GM12878 (cell line): ENCODE data around the gene MAFB. TPM values are rescaled to one million over a fixed set of nuclear protein-coding genes. Genes with fewer than 3 reads are reported as not detected.

ENCODE experiments used
- ATAC-seq: fragments of 200-7000 bp; cut with Tn5 transposase; 3 replicates; pipeline ENCODE4 v1.9.1; 2020; ENCODE audit warnings: mild to moderate bottlenecking, moderate library complexity
- BruUV-seq: library from RNA; stranded (reverse); fragments of 400-500 nt; replicated peaks from 2 replicates; lab custom pipeline; 2021; lab: Mats Ljungman, UMichigan
- CTCF ChIA-PET: fragments of 300-600 bp; sonication (Branson Sonifier 250); formaldehyde crosslinking; extraction: SDS; loops from one replicate; lab custom pipeline; 2021; ENCODE audit warnings: inconsistent platforms; lab: Yijun Ruan, JAX
- POLR2A ChIA-PET: fragments of 350-600 bp; formaldehyde crosslinking; extraction: SDS; loops from one replicate; lab custom pipeline; 2021; ENCODE audit warnings: inconsistent platforms; lab: Charles Lee
- RAD21 ChIA-PET: fragments of 300-600 bp; sonication (Branson Sonifier 250); formaldehyde crosslinking; loops from one replicate; lab custom pipeline; 2023; ENCODE audit warnings: antibody characterized with exemption; ENCODE audit not compliant: unreplicated experiment; lab: Charles Lee
- SMC1A ChIA-PET: fragments of 300-600 bp; sonication (Branson Sonifier 250); formaldehyde crosslinking; loops from one replicate; lab custom pipeline; 2023; ENCODE audit not compliant: unreplicated experiment, uncharacterized antibody; lab: Charles Lee
- DNase-seq: peaks from one replicate; pipeline ENCODE4 v3.0.0-alpha.2; 2011; ENCODE audit warnings: low read depth, low spot score
- FAIRE-seq: peaks from 3 replicates; lab custom pipeline; 2011; peaks lifted over from hg19 to GRCh38; lab: Jason Lieb, UNC
- H2AFZ ChIP-seq: 2 replicates; pipeline ENCODE4 v1.6.0; 2011; ENCODE audit warnings: low read depth, low read length, control low read depth; ENCODE audit not compliant: control insufficient read depth
- H3K27ac ChIP-seq: 2 replicates; pipeline ENCODE4 v1.5.1; 2011; ENCODE audit warnings: control low read depth; ENCODE audit not compliant: control insufficient read depth, insufficient read depth
- H3K27me3 ChIP-seq, 2 experiments: replicated peaks in 1 of 2; 2 replicates each; pipeline versions ENCODE4 v1.6.0 to v1.6.1; 2011; ENCODE audit warnings: low read length in 1 of 2; ENCODE audit not compliant: control insufficient read depth in 2 of 2, insufficient read depth in 2 of 2
- H3K36me3 ChIP-seq, 2 experiments: 2 replicates each; pipeline ENCODE4 v1.5.1; 2011; ENCODE audit warnings: low read length in 1 of 2; ENCODE audit not compliant: control insufficient read depth in 2 of 2, insufficient read depth in 2 of 2
- H3K4me1 ChIP-seq: 2 replicates; pipeline ENCODE4 v1.6.1; 2011; ENCODE audit warnings: mild to moderate bottlenecking, low read length, moderate library complexity, mixed read lengths; ENCODE audit not compliant: control insufficient read depth, insufficient read depth
- H3K4me2 ChIP-seq: 2 replicates; pipeline ENCODE4 v1.6.0; 2011; ENCODE audit warnings: control low read depth; ENCODE audit not compliant: control insufficient read depth, insufficient read depth
- H3K4me3 ChIP-seq: fragments of 200-600 bp; sonication (generic); 2 replicates; pipeline ENCODE4 v1.5.1; 2016
- H3K79me2 ChIP-seq: 2 replicates; pipeline ENCODE4 v1.6.0; 2011; ENCODE audit warnings: low read length; ENCODE audit not compliant: control insufficient read depth, insufficient read depth
- H3K9ac ChIP-seq: 2 replicates; pipeline ENCODE4 v1.8.0; 2011; ENCODE audit warnings: low read length, control low read depth, mixed read lengths; ENCODE audit not compliant: control insufficient read depth, insufficient read depth
- H3K9me3 ChIP-seq: replicated peaks from 3 replicates; pipeline ENCODE4 v1.5.1; 2011; ENCODE audit warnings: mild to moderate bottlenecking, low read length; ENCODE audit not compliant: control insufficient read depth, insufficient read depth
- H4K20me1 ChIP-seq: 2 replicates; pipeline ENCODE4 v1.6.0; 2011; ENCODE audit not compliant: control insufficient read depth, insufficient read depth
- ATF7 ChIP-seq: fragments of 450-650 bp; IDR thresholded peaks from 2 replicates; pipeline ENCODE4 v1.6.1; 2016; ENCODE audit warnings: low read depth, mild to moderate bottlenecking
- CTCF ChIP-seq, 3 experiments: IDR thresholded peaks in 2 of 3; conservative IDR thresholded peaks in 1 of 3; 2 replicates each; pipeline ENCODE4 v1.5.1; 2011; ENCODE audit warnings: low read depth in 3 of 3, low read length in 3 of 3, mild to moderate bottlenecking in 3 of 3, control low read depth in 2 of 3, moderate library complexity in 2 of 3, inconsistent platforms in 1 of 3, mixed read lengths in 1 of 3; ENCODE audit not compliant: control insufficient read depth in 2 of 3, insufficient read depth in 1 of 3; ENCODE audit errors: extremely low read depth in 1 of 3
- GABPA ChIP-seq: IDR thresholded peaks from 2 replicates; pipeline ENCODE4 v1.6.1; 2014; ENCODE audit warnings: antibody characterized with exemption, low read depth, mild to moderate bottlenecking, inconsistent platforms
- HSF1 ChIP-seq: fragments of 150-350 bp; IDR thresholded peaks from 2 replicates; pipeline ENCODE4 v1.6.1; 2014; ENCODE audit warnings: mild to moderate bottlenecking, low read depth, low read length
- PML ChIP-seq: IDR thresholded peaks from 2 replicates; pipeline ENCODE4 v1.6.1; 2012; ENCODE audit warnings: low read length, inconsistent platforms
- SMC3 ChIP-seq: IDR thresholded peaks from 2 replicates; pipeline ENCODE4 v1.6.1; 2011; ENCODE audit warnings: low read length, improper control_type of control experiment, borderline replicate concordance
- WGBS: methylation state at CpG from one replicate; pipeline ENCODE4 v1.1.6; 2016; ENCODE audit warnings: low lambda C conversion rate; ENCODE audit not compliant: insufficient replicate concordance, insufficient coverage; ENCODE audit errors: missing lambda C conversion rate; 5-methylcytosine and 5-hydroxymethylcytosine counted together
- in situ Hi-C: fragments of 300-500 bp; cut with MboI; formaldehyde crosslinking; loops from 9 replicates; pipeline ENCODE4 v1.14.3; 2018; ENCODE audit warnings: mixed read lengths
- intact Hi-C: fragments of 100-400 bp; cut with micrococcal nuclease; formaldehyde crosslinking; loops from one replicate; pipeline ENCODE4 v1.14.2; 2022; ENCODE audit not compliant: unreplicated experiment
- polyA plus RNA-seq, 11 experiments: library from polyadenylated mRNA; depleted of rRNA in 4 of 11; unstranded in 6 of 11; stranded (reverse) in 5 of 11; fragments of >200 nt; fragmentation: Nextera tagmentation in 4 of 11; fragmentation: Illumina TruSeq in 1 of 11; extraction: Ambion mirVana in 4 of 11; extraction: Trizol in 1 of 11; gene quantifications; 1 replicate in 1 of 11; 2 replicates in 10 of 11; pipeline versions ENCODE4 v1.2.1 to v1.2.3, GENCODE V29; 2011 to 2016; ENCODE audit warnings: inconsistent platforms in 2 of 11, missing spikeins in 2 of 11, low read depth in 1 of 11
- total RNA-seq, 4 experiments: library from RNA; depleted of rRNA in 3 of 4; stranded (reverse); fragments of >200 nt in 3 of 4; fragmentation: Illumina TruSeq in 1 of 4; extraction: Trizol in 1 of 4; gene quantifications; 2 replicates each; pipeline versions ENCODE4 v1.2.1 to v1.2.3, GENCODE V29; 2013 to 2021

The MAFB gene
- total and polyA plus RNA-seq, 10 of the 15 experiments (the other 5 are each of a cell fraction or from before 2014, with no cell fraction given), result 0.01 to 0.08 (median 0.01) TPM; not detected in 7

GRCh38 chr20:40710603-40711002, 21.6 kb upstream of the MAFB start:
- in situ Hi-C loops, result no loop called here
- no TSS peak for BruUV-seq
- H4K20me1 ChIP-seq, result no peaks in the 10 kb centered on the region
- no peaks in the 10 kb centered on the region for H3K36me3 ChIP-seq
- WGBS, result 72% methylated on average over 13 of the region's 13 CpGs
- H3K4me3 ChIP-seq, result no peak overlapping the region
- peaks cover 6% of the 10 kb centered on the region for H3K4me1 ChIP-seq
- no peak overlapping the region for H3K27ac ChIP-seq
- RAD21 ChIA-PET, result no interaction called here
- no peak overlapping the region for H3K9ac ChIP-seq
- POLR2A ChIA-PET, result no interaction called here
- 0 out of 4 replicates have a peak, but pooled peaks cover 0 to 5% of the 10 kb centered on the region in 2 experiments for H3K27me3 ChIP-seq
- FAIRE-seq (no peak), DNase-seq (no peak), ATAC-seq (no peak)
- TF ChIP-seq PML (no peak), SMC3 (no peak), HSF1 (no peak)
- SMC1A ChIA-PET, result interaction anchor here (1.4 kb wide), 1 partner anchor 9 kb away, joined by 3 read pairs; no protein-coding TSS in a partner anchor
- CTCF ChIA-PET, result interaction anchor here (0.7 to 1.3 kb wide), 3 partner anchors 12 to 47 kb away, joined by 3 to 4 read pairs (median 3); no protein-coding TSS in a partner anchor
- H2AFZ ChIP-seq, result no peak overlapping the region
- no peaks in the 10 kb centered on the region for H3K79me2 ChIP-seq
- intact Hi-C loops, result no loop called here
- H3K9me3 ChIP-seq, result no peaks in the 10 kb centered on the region
- H3K4me2 ChIP-seq, result no peak overlapping the region

GRCh38 chr20:40706977-40707582, 18.0 kb upstream of the MAFB start:
- BruUV-seq, result no TSS peak
- no peak overlapping the region for H3K4me3 ChIP-seq
- no peaks in the 10 kb centered on the region for H4K20me1 ChIP-seq
- H3K36me3 ChIP-seq, result no peaks in the 10 kb centered on the region
- H3K79me2 ChIP-seq, result no peaks in the 10 kb centered on the region
- intact Hi-C loops, result no loop called here
- POLR2A ChIA-PET, result no interaction called here
- peaks cover 2% of the 10 kb centered on the region; the same call in 1 of the 2 replicates for H3K4me1 ChIP-seq
- CTCF ChIA-PET, result interaction anchor here (0.7 to 1.8 kb wide), 3 partner anchors 13 to 126 kb away, joined by 3 to 4 read pairs (median 4); no protein-coding TSS in a partner anchor
- in situ Hi-C loops, result no loop called here
- 0 out of 6 replicates have a peak, but pooled peaks of 1 of the 3 experiments have one; percentile 17 for TF ChIP-seq CTCF (IDR thresholded peaks at IDR 0.05 in 2 of 3, conservative IDR thresholded peaks at IDR 0.05 in 1 of 3; ENCODE audit: control insufficient read depth in 2 of 3, extremely low read depth in 1 of 3, insufficient read depth in 1 of 3, low read depth in 3 of 3, low read length in 3 of 3)
- TF ChIP-seq ATF7, result no peak
- TF ChIP-seq GABPA, result no peak
- 8% methylated on average over 3 of the region's 3 CpGs for WGBS
- H3K27me3 ChIP-seq, result 0 out of 4 replicates have a peak, but pooled peaks cover 0 to 5% of the 10 kb centered on the region in 2 experiments
- H3K4me2 ChIP-seq, result no peak overlapping the region
- DNase-seq, result no peak
- RAD21 ChIA-PET, result no interaction called here
- FAIRE-seq, result no peak
- SMC1A ChIA-PET, result interaction anchor here (0.7 to 1.2 kb wide), 2 partner anchors 13 to 577 kb away, joined by 3 read pairs; no protein-coding TSS in a partner anchor
- H3K9ac ChIP-seq, result no peak overlapping the region
- ATAC-seq, result peak; percentile 94
- H3K27ac ChIP-seq, result no peak overlapping the region
- no peaks in the 10 kb centered on the region for H3K9me3 ChIP-seq
- no peak overlapping the region; the same call in 1 of the 2 replicates for H2AFZ ChIP-seq
